Measurements from ENCODE around the gene DOCK3. TPM values are rescaled to one million over a fixed set of nuclear protein-coding genes. Genes with fewer than 3 reads are reported as not detected.

DOCK3 gene
- total and polyA plus RNA-seq, 10 of the 15 experiments (the other 5 are each of a cell fraction or from before 2014, with no cell fraction given): 0.02 to 0.52 (median 0.04) TPM; not detected in 5

DNA sequence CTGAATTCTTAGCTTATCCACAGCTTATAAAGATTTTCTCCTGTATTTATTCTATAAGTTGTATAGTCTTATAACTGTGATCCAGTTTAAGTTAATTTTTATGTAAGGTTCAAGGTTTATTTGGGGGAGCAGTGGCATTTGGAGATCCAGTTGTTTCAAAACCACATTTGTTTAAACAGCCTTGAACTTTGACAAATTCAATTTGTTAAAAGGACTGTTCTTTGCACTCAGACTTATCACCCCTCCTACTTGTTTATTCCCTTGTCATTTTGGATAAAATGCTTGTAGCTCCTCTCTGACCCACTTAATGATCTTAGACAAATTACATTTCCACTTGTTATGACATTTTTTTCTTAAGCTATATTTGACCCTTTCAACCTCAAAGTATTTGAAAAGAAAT is 327.8 kb downstream of the DOCK3 start:
- no peaks in the 10 kb centered on the region for H3K9me3 ChIP-seq (replicated peaks; ENCODE audit: control insufficient read depth, insufficient read depth, low read length)
- BruUV-seq (replicated peaks): no TSS peak
- no peaks in the 10 kb centered on the region for H4K20me1 ChIP-seq (ENCODE audit: control insufficient read depth, insufficient read depth)
- no peaks in the 10 kb centered on the region for H3K4me1 ChIP-seq (ENCODE audit: control insufficient read depth, insufficient read depth, low read length)
- no peak overlapping the region for H3K9ac ChIP-seq (ENCODE audit: control insufficient read depth, insufficient read depth, low read length)
- CTCF ChIA-PET: interaction anchor here (1.1 to 1.3 kb wide), 2 partner anchors 23 to 256 kb away, joined by 4 to 5 read pairs; no protein-coding TSS in a partner anchor
- FAIRE-seq: peak; percentile 41
- H3K4me2 ChIP-seq (ENCODE audit: control insufficient read depth, insufficient read depth): no peak overlapping the region
- no peak for TF ChIP-seq SMC3 (IDR thresholded peaks at IDR 0.05; ENCODE audit: borderline replicate concordance, low read length)
- SMC1A ChIA-PET (ENCODE audit: uncharacterized antibody, unreplicated experiment): interaction anchor here (0.9 to 1.2 kb wide), 3 partner anchors 22 to 78 kb away, joined by 3 read pairs; no protein-coding TSS in a partner anchor
- ATAC-seq: no peak
- intact Hi-C loops (cut with micrococcal nuclease; ENCODE audit: unreplicated experiment) (no loop called here), in situ Hi-C loops (cut with MboI) (no loop called here)
- RAD21 ChIA-PET (ENCODE audit: unreplicated experiment): no interaction called here
- H3K4me3 ChIP-seq: no peak overlapping the region
- DNase-seq (ENCODE audit: low read depth, low spot score): no peak
- H3K36me3 ChIP-seq (ENCODE audit: control insufficient read depth in 2 of 2, insufficient read depth in 2 of 2, low read length in 1 of 2): no peaks in the 10 kb centered on the region
- no peaks in the 10 kb centered on the region; a peak in 1 of 4 replicates for H3K27me3 ChIP-seq (replicated peaks in 1 of 2; ENCODE audit: control insufficient read depth in 2 of 2, insufficient read depth in 2 of 2, low read length in 1 of 2)
- POLR2A ChIA-PET: no interaction called here
- H3K79me2 ChIP-seq (ENCODE audit: control insufficient read depth, insufficient read depth, low read length): no peaks in the 10 kb centered on the region
- no peak overlapping the region for H2AFZ ChIP-seq (ENCODE audit: control insufficient read depth, low read depth, low read length)
- no peak overlapping the region for H3K27ac ChIP-seq (ENCODE audit: control insufficient read depth, insufficient read depth)

DNA sequence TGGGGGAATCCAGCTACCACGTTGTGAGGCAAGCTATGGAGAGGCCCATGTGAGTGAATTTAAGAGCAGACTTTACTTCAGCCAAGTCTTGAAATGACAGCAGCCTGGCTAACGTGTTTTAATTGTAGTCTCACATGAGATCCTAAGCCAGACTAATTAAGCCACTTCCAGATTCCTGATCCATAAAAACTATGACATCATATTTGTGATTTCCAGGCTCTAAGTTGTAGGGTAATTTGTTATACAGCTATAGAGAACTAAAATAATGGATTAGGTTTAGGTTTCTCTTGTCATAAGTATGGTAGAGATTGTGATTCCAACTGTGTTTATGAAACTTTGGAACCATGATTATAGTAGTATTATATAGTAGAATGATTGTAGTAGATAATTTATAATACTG is 329.5 kb downstream of the DOCK3 start:
- H3K27me3 ChIP-seq (replicated peaks in 1 of 2; ENCODE audit: control insufficient read depth in 2 of 2, insufficient read depth in 2 of 2, low read length in 1 of 2): no peaks in the 10 kb centered on the region; a peak in 1 of 4 replicates
- H2AFZ ChIP-seq (ENCODE audit: control insufficient read depth, low read depth, low read length): no peak overlapping the region
- FAIRE-seq (no peak), DNase-seq (ENCODE audit: low read depth, low spot score) (no peak), ATAC-seq (no peak)
- H3K4me1 ChIP-seq (ENCODE audit: control insufficient read depth, insufficient read depth, low read length): no peaks in the 10 kb centered on the region
- no peak overlapping the region for H3K4me2 ChIP-seq (ENCODE audit: control insufficient read depth, insufficient read depth)
- in situ Hi-C loops (cut with MboI) (no loop called here), intact Hi-C loops (cut with micrococcal nuclease; ENCODE audit: unreplicated experiment) (no loop called here)
- POLR2A ChIA-PET: no interaction called here
- H3K4me3 ChIP-seq: no peak overlapping the region
- RAD21 ChIA-PET (ENCODE audit: unreplicated experiment): no interaction called here
- no peaks in the 10 kb centered on the region for H3K9me3 ChIP-seq (replicated peaks; ENCODE audit: control insufficient read depth, insufficient read depth, low read length)
- CTCF ChIA-PET: no interaction called here
- no peak overlapping the region for H3K9ac ChIP-seq (ENCODE audit: control insufficient read depth, insufficient read depth, low read length)
- H3K79me2 ChIP-seq (ENCODE audit: control insufficient read depth, insufficient read depth, low read length): no peaks in the 10 kb centered on the region
- TF ChIP-seq BCL11A (IDR thresholded peaks at IDR 0.05; ENCODE audit: low read depth, low read length) (no peak), MYB (IDR thresholded peaks at IDR 0.05; ENCODE audit: borderline replicate concordance, low read depth, low read length) (no peak), MTA2 (IDR thresholded peaks at IDR 0.05; ENCODE audit: low read depth) (no peak), RAD51 (IDR thresholded peaks at IDR 0.05) (no peak), MTA3 (IDR thresholded peaks at IDR 0.05; ENCODE audit: borderline replicate concordance, low read length) (no peak), NR2C2 (IDR thresholded peaks at IDR 0.05; ENCODE audit: borderline replicate concordance, control insufficient read depth, insufficient read length, low read depth) (no peak)
- no TSS peak for BruUV-seq (replicated peaks)
- H4K20me1 ChIP-seq (ENCODE audit: control insufficient read depth, insufficient read depth): no peaks in the 10 kb centered on the region
- SMC1A ChIA-PET (ENCODE audit: uncharacterized antibody, unreplicated experiment): no interaction called here
- H3K36me3 ChIP-seq (ENCODE audit: control insufficient read depth in 2 of 2, insufficient read depth in 2 of 2, low read length in 1 of 2): no peaks in the 10 kb centered on the region
- H3K27ac ChIP-seq (ENCODE audit: control insufficient read depth, insufficient read depth): no peak overlapping the region
- WGBS (ENCODE audit: insufficient coverage, insufficient replicate concordance, low lambda C conversion rate, missing lambda C conversion rate): 0% methylated on average over 2 of the region's 2 CpGs
